Rectal smooth muscle tissue (tissue), 1 donor: ENCODE measurements around the gene LZTFL1.

ENCODE experiments used
- H3K27ac ChIP-seq: one replicate; pipeline ENCODE4 v1.7.0; 2013; ENCODE audit warnings: low read depth, low read length, inconsistent platforms
- H3K27me3 ChIP-seq: one replicate; pipeline ENCODE4 v1.7.0; 2013; ENCODE audit warnings: low read length; ENCODE audit not compliant: control insufficient read depth, insufficient read depth
- H3K36me3 ChIP-seq: one replicate; pipeline ENCODE4 v1.7.0; 2013; ENCODE audit warnings: low read length; ENCODE audit not compliant: control insufficient read depth, insufficient read depth
- H3K4me1 ChIP-seq: one replicate; pipeline ENCODE4 v1.7.0; 2013; ENCODE audit warnings: low read length; ENCODE audit not compliant: control insufficient read depth, insufficient read depth
- H3K4me3 ChIP-seq: one replicate; pipeline ENCODE4 v1.7.0; 2013; ENCODE audit warnings: low read length
- H3K9ac ChIP-seq: one replicate; pipeline ENCODE4 v1.7.0; 2013; ENCODE audit warnings: low read length

Gene LZTFL1

DNA sequence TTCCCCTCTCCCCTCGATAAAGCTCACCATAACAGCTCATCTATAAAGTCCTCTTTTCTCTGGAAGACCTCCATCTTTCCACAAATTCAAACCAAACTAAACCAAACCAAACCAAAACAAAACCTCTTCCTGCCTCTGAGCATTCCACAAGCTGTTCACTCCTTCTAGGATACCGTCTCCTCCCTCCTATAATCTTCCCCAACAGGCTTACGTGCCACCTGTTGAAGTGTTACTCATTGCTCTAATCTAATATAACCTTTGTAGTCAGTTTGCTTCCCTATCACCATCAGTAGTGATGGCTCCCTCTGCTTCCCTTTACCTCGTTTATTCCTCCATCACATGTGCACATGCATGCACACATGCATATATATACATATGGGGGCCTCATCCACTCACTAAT is 31.7 kb upstream of the LZTFL1 start:
- Histone ChIP-seq H3K27me3 (no peaks in the 10 kb centered on the region), H3K36me3 (no peaks in the 10 kb centered on the region), H3K9ac (no peak overlapping the region), H3K4me1 (no peaks in the 10 kb centered on the region), H3K27ac (no peak overlapping the region), H3K4me3 (no peak overlapping the region)

DNA sequence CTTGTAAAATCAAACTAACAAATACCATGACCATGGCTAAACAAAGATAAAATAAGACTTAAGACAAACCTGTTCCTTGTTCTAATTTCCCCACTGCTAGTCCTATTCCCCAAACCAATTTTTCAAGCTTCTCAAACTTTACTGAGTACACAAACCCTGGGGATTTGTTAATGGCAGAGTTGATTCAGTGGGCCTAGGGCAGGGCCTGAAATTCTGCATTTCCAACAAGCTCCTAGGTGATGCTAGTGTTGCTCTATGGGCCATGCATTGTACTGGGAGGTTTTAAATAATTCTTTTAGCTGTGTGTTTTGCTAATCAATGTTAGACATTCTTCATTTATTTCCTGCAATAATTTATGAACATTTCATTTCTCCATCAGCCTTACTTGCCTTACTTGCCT is 31.1 kb upstream of the LZTFL1 start:
- H3K27ac ChIP-seq, result no peak overlapping the region
- no peak overlapping the region for H3K9ac ChIP-seq
- no peaks in the 10 kb centered on the region for H3K36me3 ChIP-seq
- H3K4me1 ChIP-seq, result no peaks in the 10 kb centered on the region
- H3K4me3 ChIP-seq, result no peak overlapping the region
- H3K27me3 ChIP-seq, result no peaks in the 10 kb centered on the region

DNA sequence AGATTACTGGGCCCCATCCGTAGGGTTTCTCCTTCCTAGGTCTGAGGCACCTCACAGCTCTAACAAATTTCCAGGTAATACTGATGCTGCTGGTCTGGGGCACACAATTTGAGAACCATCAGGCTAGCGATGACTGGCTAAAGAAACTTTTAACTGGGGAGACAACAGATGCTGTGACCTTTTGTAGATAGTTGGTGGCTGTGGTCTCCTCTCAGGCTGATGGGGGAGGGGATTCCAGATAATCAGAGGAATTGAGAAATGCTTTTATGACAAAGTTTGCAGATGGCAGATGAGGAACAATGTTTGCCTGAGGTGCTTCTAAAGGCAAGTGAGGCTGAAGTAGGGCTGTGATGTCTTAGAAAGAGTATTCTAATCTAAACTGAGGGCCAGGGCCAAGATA is 30.6 kb upstream of the LZTFL1 start:
- no peak overlapping the region for H3K4me3 ChIP-seq
- no peaks in the 10 kb centered on the region for H3K27me3 ChIP-seq
- H3K27ac ChIP-seq, result no peak overlapping the region
- no peaks in the 10 kb centered on the region for H3K4me1 ChIP-seq
- H3K9ac ChIP-seq, result no peak overlapping the region
- no peaks in the 10 kb centered on the region for H3K36me3 ChIP-seq

DNA sequence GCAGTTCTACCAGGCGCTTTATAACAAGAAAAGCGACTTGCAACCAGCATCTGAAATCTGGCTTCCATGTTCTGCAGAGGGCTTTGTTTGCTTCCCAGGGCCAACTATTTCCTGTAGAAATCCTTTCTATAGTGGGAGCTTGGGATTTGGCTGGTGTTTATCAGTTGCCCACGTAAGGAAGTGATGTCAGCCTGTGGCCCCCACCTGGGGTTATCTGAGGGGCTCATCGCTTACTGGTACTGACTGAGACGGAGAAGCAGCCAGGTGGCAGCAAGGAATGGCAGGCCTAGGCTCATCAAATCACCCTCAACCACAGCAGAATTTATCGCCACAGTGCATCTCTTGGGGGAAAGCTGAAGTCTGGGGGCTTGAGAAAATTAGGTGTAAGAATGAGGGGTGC is 29.9 kb upstream of the LZTFL1 start:
- no peak overlapping the region for H3K9ac ChIP-seq
- H3K27me3 ChIP-seq, result no peaks in the 10 kb centered on the region
- H3K4me3 ChIP-seq, result no peak overlapping the region
- H3K36me3 ChIP-seq, result no peaks in the 10 kb centered on the region
- no peaks in the 10 kb centered on the region for H3K4me1 ChIP-seq
- no peak overlapping the region for H3K27ac ChIP-seq

DNA sequence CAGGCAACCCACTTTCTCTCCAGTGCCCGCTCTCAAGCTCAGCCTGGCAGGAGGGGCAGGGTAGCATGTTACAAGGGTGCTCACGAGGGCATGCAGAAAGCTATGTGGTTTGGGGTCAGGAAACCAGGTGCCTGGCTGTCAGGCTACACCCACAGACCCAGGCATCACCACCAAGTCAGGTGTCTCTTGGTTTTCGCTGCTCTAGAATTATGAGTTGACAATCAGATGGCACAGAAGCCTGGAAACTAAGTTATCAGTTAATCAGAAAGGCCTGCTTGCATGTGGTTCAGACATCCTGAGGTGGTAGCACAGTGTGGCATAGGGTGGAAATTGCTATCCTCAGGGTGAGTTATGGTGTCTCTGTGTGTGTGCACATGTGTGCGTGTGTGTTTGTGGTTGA is 28.2 kb upstream of the LZTFL1 start:
- no peaks in the 10 kb centered on the region for H3K27me3 ChIP-seq
- no peak overlapping the region for H3K4me3 ChIP-seq
- H3K27ac ChIP-seq, result no peak overlapping the region
- no peaks in the 10 kb centered on the region for H3K4me1 ChIP-seq
- no peak overlapping the region for H3K9ac ChIP-seq
- no peaks in the 10 kb centered on the region for H3K36me3 ChIP-seq

DNA sequence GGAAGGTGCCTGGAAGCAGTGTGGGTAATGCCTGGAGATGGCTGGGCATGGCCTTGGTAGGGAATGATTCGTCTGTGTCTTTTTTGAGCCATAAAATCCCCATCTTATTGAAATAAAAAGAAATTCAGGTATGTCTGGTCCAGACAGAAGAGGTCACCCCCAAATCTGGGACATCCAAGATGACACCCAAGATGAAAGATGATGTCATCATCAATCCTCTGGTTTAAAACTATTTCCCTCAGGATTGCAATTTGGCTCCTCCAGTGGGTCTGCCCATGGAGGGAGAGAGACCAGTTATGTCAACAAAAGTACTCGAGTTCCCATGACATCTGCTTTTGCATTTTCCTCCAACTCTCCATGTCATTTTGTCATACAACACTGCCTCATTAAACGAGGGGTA is 27.7 kb upstream of the LZTFL1 start:
- Histone ChIP-seq H3K27ac (no peak overlapping the region), H3K27me3 (no peaks in the 10 kb centered on the region), H3K4me1 (no peaks in the 10 kb centered on the region), H3K36me3 (no peaks in the 10 kb centered on the region), H3K9ac (no peak overlapping the region), H3K4me3 (no peak overlapping the region)

DNA sequence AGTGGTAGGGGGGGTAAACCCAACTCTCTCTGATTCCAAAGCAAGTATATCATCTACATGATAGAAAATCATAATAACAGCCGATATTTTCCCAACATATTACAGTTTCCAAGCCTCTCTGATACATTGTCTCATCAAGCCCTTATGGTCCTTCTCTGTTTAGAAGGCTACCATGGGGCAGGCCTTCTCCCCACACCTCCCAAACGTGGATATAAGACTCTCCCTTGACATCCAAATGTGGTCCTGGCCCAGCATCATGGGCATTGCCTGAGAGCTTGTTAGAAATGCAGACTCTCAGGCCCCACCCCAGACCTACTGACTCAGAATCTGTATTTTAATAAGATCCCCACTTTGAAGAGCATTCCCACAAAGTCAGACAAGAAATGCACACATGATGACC is 26.7 kb upstream of the LZTFL1 start:
- Histone ChIP-seq H3K9ac (no peak overlapping the region), H3K4me3 (no peak overlapping the region), H3K4me1 (no peaks in the 10 kb centered on the region), H3K27ac (no peak overlapping the region), H3K36me3 (no peaks in the 10 kb centered on the region), H3K27me3 (no peaks in the 10 kb centered on the region)

DNA sequence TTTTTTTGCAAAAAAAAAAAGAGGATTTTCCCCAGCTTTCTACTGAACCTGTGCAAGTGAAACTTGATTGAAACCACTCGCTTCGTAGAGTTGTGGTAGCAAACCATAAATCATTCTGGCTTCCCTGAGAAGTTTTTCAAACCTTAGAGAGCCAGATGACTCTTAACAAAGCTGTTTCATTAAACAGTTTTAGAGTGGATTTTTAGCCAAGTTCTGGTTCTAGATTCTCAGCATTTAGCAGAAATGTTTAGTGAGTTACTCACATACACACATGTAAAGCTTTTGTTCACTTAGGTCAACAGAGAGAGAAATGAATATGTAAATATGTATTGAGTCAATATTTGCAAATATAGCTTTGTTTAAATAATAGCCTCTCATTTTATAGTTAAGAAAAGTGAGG is 26.3 kb upstream of the LZTFL1 start:
- H3K4me1 ChIP-seq, result no peaks in the 10 kb centered on the region
- no peaks in the 10 kb centered on the region for H3K27me3 ChIP-seq
- H3K9ac ChIP-seq, result no peak overlapping the region
- H3K27ac ChIP-seq, result no peak overlapping the region
- no peaks in the 10 kb centered on the region for H3K36me3 ChIP-seq
- no peak overlapping the region for H3K4me3 ChIP-seq

DNA sequence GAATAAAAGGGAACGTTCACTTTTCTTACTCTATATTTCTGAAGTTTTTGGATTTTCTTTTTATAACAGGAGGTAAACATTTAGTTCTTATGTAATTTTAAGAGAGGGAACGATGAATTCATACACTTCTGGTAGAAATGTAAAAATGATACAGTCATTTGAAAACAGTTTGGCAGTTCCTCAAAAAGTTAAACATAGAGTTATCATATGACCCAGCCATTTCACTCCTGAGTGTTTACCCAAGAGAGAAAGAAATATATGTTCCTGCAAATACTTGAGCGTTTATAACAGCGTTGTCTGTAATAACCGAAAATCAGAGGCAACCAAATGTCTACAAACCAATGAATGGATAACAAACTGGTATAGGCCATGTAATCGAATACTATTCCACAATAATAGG is 23.6 kb upstream of the LZTFL1 start:
- H3K27me3 ChIP-seq, result no peaks in the 10 kb centered on the region
- no peaks in the 10 kb centered on the region for H3K4me1 ChIP-seq
- no peak overlapping the region for H3K27ac ChIP-seq
- no peak overlapping the region for H3K4me3 ChIP-seq
- H3K9ac ChIP-seq, result no peak overlapping the region
- H3K36me3 ChIP-seq, result no peaks in the 10 kb centered on the region

DNA sequence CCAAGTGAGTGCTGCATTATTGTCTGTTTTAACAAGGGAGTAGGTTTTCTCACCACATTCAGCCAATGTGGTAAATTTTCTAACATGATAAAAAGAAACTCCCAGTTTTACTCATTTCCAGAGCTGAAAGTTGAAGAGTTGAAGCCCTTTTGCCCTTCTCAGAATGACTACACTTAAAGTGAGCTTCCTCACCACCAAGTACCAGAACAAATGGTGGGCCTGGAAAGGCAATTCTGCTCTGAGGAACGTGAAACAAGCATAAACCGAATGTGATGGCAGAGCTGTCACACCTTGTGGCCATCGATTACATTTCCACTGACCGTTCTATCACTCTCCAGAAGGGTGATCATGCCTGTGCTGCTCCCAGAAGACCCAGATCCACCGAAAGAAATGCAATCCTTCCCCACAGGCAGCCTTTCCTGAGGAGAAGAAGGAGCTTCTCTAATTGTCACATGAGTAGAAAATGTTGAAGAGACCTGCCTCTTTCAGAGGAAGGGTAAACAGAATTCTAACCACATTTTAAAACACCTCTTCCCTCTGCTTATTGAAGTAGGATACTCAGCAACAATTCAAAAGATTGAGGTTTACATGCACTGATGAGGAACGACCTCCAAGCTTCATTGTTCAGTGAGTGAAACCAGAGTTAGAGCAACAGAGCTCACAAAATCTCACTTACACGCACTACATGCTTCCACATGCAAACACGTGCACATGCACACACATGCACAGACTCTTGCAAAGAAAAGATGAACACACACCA is 23.0 kb upstream of the LZTFL1 start:
- Histone ChIP-seq H3K4me3 (no peak overlapping the region), H3K27me3 (no peaks in the 10 kb centered on the region), H3K27ac (no peak overlapping the region)

DNA sequence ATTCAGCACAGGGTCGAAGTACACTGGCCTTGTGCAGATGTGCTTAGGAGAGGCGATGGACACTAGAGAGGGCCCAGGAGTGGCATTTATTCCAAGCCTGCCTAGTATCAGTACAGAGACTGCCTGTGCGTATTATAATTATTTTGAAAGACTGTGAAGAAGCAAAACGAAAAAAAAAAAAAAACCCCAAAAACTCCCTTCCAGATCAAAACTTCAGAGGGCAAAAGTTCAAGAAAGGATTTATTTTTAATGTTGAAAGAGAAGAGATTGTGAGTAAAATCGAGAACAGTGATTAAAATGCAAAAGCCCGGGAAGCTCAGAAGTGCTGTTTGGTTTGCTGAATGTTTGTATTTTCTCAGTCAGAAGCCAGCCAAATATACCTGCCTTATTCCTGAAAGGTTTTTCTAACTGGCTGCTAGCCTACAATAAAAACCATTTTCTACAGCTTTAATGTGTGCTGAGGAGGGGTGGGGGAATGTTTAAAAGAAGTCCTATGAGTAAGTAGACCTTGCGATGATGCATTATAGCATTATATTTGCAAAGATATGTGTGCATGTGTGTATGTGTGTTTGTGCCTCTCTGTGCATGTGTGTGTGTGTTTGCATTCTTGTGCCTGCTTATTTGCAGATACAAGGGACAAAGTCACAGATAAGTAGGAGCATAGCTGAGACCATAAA is 19.3 kb upstream of the LZTFL1 start:
- Histone ChIP-seq H3K27ac (no peak overlapping the region), H3K4me3 (no peak overlapping the region), H3K36me3 (no peaks in the 10 kb centered on the region), H3K27me3 (no peaks in the 10 kb centered on the region), H3K4me1 (no peaks in the 10 kb centered on the region), H3K9ac (no peak overlapping the region)

More for the DNA sequence above, 23.0 kb upstream of the LZTFL1 start:
- Histone ChIP-seq H3K4me1 (no peaks in the 10 kb centered on the region), H3K9ac (no peak overlapping the region), H3K36me3 (no peaks in the 10 kb centered on the region)

DNA sequence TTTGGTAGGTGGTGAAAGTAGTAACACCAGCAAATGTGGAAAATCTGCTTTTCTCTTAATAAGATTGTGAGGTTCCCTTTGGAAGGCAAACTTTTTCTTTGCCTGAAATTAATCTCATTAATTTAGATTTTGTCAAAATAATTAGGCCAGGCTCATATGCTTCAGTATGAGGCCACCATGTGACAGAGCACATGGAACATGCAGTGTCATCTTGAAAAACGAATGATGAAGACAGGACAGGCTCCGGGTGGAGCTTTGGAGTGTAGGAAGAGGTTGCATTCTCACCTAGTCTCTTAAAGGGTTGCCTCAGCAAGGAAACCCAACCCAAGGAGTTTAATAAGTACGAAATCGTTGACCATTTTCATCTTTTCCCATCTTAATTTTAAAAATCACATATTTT is 18.6 kb upstream of the LZTFL1 start:
- no peak overlapping the region for H3K27ac ChIP-seq
- H3K27me3 ChIP-seq, result no peaks in the 10 kb centered on the region
- H3K4me1 ChIP-seq, result no peaks in the 10 kb centered on the region
- H3K4me3 ChIP-seq, result no peak overlapping the region
- no peaks in the 10 kb centered on the region for H3K36me3 ChIP-seq
- no peak overlapping the region for H3K9ac ChIP-seq
